Measurements from ENCODE around the gene BABAM2. TPM values are rescaled to one million over a fixed set of nuclear protein-coding genes. Genes with fewer than 3 reads are reported as not detected.
"Not testable (repeated sequence)": the region's sequence is repeated elsewhere in the genome, so short reads cannot be mapped to it uniquely, and the experiment has no call there.

Gene BABAM2
- total RNA-seq, 3 donors from 2014 or later: 34.8 to 42.4 (median 41.3) TPM

DNA sequence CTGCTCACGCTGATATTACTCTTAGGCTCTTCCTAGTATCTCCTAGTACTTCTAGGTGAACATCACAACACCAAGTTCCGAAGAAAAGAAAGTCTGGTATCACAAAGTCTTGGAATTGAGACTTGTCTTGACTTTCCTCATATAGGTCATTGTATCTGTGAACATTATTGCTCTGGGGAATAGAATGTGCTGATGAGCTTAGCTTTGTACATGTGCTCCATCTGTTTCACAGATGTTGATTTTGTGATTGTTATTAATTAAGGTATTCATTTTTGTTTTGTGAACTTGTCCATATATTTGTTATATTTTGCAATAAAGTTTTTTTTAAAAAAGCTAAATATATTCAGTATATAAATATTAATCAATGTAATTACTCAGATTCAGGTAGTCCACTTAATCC, 111.7 kb downstream of the BABAM2 start:
- Histone ChIP-seq H3K4me3 (no peak overlapping the region), H3K9me3 (no peaks in the 10 kb centered on the region), H3K36me3 (ENCODE audit: low read depth) (no peaks in the 10 kb centered on the region), H3K4me1 (ENCODE audit: low read depth) (no peaks in the 10 kb centered on the region)
- ATAC-seq (no peak), DNase-seq (no peak)
- intact Hi-C loops (cut with DNase I, micrococcal nuclease): no loop called here
- TF ChIP-seq, protein P1, sequence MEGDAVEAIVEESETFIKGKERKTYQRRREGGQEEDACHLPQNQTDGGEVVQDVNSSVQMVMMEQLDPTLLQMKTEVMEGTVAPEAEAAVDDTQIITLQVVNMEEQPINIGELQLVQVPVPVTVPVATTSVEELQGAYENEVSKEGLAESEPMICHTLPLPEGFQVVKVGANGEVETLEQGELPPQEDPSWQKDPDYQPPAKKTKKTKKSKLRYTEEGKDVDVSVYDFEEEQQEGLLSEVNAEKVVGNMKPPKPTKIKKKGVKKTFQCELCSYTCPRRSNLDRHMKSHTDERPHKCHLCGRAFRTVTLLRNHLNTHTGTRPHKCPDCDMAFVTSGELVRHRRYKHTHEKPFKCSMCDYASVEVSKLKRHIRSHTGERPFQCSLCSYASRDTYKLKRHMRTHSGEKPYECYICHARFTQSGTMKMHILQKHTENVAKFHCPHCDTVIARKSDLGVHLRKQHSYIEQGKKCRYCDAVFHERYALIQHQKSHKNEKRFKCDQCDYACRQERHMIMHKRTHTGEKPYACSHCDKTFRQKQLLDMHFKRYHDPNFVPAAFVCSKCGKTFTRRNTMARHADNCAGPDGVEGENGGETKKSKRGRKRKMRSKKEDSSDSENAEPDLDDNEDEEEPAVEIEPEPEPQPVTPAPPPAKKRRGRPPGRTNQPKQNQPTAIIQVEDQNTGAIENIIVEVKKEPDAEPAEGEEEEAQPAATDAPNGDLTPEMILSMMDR (IDR thresholded peaks at IDR 0.05): no peak

DNA sequence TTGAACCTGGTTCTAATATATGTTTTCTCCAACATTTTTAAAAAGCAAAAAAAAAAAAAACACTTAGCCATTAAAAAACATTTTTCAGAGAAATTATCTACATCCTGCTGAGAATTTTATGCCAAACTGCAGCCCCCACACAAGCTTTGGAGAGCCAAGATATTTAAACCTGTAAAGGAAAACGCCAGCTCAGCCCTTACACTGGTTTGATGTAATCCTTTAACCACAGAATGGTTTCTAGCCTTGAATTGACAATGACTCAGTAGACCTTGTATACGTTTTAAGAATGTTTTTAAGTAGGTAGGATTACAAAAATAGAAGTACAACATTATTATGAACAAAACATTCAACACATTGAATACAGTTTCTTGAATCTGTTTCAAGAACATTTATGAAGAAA, 113.6 kb downstream of the BABAM2 start:
- intact Hi-C loops (cut with DNase I, micrococcal nuclease): no loop called here
- no peak for ATAC-seq
- Histone ChIP-seq H3K4me3 (no peak overlapping the region), H3K4me1 (ENCODE audit: low read depth) (no peaks in the 10 kb centered on the region), H3K9me3 (no peaks in the 10 kb centered on the region), H3K36me3 (ENCODE audit: low read depth) (no peaks in the 10 kb centered on the region)
- no peak for DNase-seq
- TF ChIP-seq, protein P1 (IDR thresholded peaks at IDR 0.05): no peak

DNA sequence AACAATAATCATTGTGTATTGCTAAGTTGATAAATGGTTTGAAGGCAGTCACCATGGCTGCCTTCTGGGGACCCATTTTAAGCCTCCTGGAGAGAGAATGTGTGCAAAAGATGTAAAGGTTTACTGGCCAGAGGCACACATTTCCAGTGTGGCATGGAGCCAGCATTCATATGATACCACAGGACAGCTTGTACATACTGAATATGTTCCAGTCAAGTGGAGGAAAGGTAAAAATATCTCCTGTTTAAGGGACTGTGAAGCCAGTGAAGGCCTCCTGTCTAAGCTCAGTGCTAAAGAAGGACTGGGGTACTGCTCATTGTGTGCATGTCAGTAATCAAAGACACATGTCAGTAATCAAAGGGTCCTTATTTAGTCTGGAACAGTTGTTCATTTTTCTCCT, 119.2 kb downstream of the BABAM2 start:
- DNase-seq: peak in 1 of 3 donors; percentile 7
- Histone ChIP-seq H3K36me3 (ENCODE audit: low read depth) (no peaks in the 10 kb centered on the region), H3K4me1 (ENCODE audit: low read depth) (peaks cover 4% of the 10 kb centered on the region), H3K4me3 (no peak overlapping the region), H3K9me3 (no peaks in the 10 kb centered on the region)
- intact Hi-C loops (cut with DNase I, micrococcal nuclease): no loop called here
- TF ChIP-seq, protein P1 (IDR thresholded peaks at IDR 0.05): no peak
- no peak for ATAC-seq

DNA sequence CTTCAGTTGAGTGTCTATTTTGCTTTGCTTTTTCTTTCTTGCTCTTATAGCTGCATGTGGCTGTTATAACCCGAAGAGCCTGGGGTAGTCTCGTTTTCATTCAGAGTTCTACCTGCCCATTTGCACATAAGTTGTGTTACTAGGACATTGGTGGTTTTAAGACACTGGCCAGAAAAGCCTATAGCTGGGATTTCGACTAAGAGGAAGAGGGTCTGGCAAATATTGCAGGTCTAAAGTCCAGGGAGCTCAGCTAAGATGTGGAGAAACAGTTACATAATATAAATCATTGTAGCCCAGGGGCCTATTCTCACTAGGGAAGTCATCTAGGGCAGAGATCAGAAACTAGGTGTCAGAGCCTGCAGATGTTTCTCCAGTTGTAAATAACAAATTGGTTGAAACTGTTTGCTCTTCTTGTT, 120.8 kb downstream of the BABAM2 start:
- TF ChIP-seq, protein P1 (IDR thresholded peaks at IDR 0.05): no peak
- ATAC-seq: peak; percentile 56
- Histone ChIP-seq H3K36me3 (ENCODE audit: low read depth) (no peaks in the 10 kb centered on the region), H3K9me3 (no peaks in the 10 kb centered on the region), H3K4me3 (no peak overlapping the region), H3K4me1 (ENCODE audit: low read depth) (peaks cover 4% of the 10 kb centered on the region)
- intact Hi-C loops (cut with DNase I, micrococcal nuclease): no loop called here
- DNase-seq: no peak

DNA sequence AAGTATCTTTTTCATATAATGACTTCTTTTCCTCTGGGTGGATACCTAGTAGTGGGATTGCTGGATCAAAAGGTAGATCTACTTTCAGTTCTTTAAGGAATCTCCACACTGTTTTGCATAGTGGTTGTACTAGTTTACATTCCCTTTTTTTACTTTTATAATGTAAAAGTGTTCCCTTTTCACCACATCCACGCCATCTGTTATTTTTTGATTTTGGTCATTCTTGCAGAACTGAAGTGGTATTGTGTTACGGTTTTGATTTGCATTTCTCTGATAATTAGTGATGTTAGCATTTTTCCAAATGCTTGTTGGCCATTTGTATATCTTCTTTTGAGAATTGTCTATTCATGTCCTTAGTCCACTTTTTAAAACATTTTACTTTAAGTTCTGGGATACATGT, 127.9 kb downstream of the BABAM2 start:
- H3K9me3 ChIP-seq; ATAC-seq; intact Hi-C loops (cut with DNase I, micrococcal nuclease); H3K4me3 ChIP-seq; H3K4me1 ChIP-seq (ENCODE audit: low read depth); DNase-seq; H3K36me3 ChIP-seq (ENCODE audit: low read depth): not testable (repeated sequence)

DNA sequence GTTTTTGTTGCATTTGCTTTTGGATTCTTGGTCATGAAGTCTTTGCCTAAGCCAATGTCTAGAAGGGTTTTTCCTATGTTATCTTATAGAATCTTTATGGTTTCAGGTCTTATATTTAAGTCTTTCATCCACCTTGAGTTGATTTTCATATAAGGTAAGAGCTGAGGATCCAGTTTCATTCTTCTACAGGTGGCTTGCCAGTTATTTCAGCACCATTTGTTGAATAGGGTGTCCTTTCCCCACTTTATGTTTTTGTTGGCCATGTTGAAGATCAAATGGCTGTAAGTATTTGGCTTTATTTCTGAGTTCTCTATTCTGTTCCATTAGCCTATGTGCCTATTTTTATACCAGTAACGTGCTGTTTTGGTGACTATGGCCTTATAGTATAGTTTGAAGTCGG, 129.0 kb downstream of the BABAM2 start:
- DNase-seq; H3K36me3 ChIP-seq (ENCODE audit: low read depth); intact Hi-C loops (cut with DNase I, micrococcal nuclease); ATAC-seq; H3K4me1 ChIP-seq (ENCODE audit: low read depth); H3K4me3 ChIP-seq; H3K9me3 ChIP-seq: not testable (repeated sequence)

DNA sequence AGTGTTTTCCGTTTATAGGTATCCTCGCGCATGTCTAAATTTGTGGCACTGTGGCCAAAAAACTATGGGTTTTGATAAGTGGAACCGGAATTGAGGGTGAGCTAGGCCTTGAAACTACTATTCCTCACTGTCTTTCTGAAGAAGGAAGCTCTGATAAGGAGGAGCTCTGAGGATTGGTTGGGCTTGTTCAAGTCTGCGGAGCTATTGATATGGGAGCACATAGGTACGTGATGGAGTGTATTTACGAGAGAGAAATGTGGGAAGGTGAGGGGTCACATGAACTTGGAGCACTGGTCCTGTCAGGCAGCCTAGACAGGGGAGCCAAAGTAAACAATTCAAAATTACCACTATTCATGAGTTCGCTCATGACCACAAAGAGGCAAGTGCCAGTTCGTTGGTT, 131.4 kb downstream of the BABAM2 start:
- TF ChIP-seq, protein P1 (IDR thresholded peaks at IDR 0.05): no peak
- DNase-seq (no peak), ATAC-seq (no peak)
- intact Hi-C loops (cut with DNase I, micrococcal nuclease): no loop called here
- Histone ChIP-seq H3K36me3 (ENCODE audit: low read depth) (no peaks in the 10 kb centered on the region), H3K9me3 (peaks cover 4% of the 10 kb centered on the region), H3K4me3 (no peak overlapping the region), H3K4me1 (ENCODE audit: low read depth) (no peaks in the 10 kb centered on the region)

Data from mucosa of descending colon (tissue), 3 donors.